ENCODE measurements around the gene UGCG.

Gene UGCG

GRCh38 chr9:111917980-111918379 lies 21.4 kb downstream of the UGCG start:
- no peaks in the 10 kb centered on the region for H3K9me3 ChIP-seq
- no peak for DNase-seq
- no peak overlapping the region for H3K4me3 ChIP-seq (ENCODE audit: low read depth, low read length)
- TF ChIP-seq CTCF (IDR thresholded peaks at IDR 0.05; ENCODE audit: low read depth, low read length) = no peak
- H3K27me3 ChIP-seq = no peaks in the 10 kb centered on the region
- H3K36me3 ChIP-seq = no peaks in the 10 kb centered on the region; the same call in none of the 2 replicates
- H3K4me1 ChIP-seq = peaks cover 8% of the 10 kb centered on the region

- no peak for TF ChIP-seq CTCF (IDR thresholded peaks at IDR 0.05; ENCODE audit: low read depth, low read length)
- Histone ChIP-seq H3K27me3 (no peaks in the 10 kb centered on the region), H3K4me3 (ENCODE audit: low read depth, low read length) (no peak overlapping the region), H3K9me3 (no peaks in the 10 kb centered on the region), H3K4me1 (peaks cover 3% of the 10 kb centered on the region), H3K36me3 (peaks cover 2% of the 10 kb centered on the region)
- DNase-seq = no peak
Observed at GRCh38 chr9:111919875-111920274, 23.3 kb downstream of the UGCG start.

- Histone ChIP-seq H3K4me1 (no peaks in the 10 kb centered on the region), H3K36me3 (peaks cover 2% of the 10 kb centered on the region)
Observed at GRCh38 chr9:111920531-111920930, 23.9 kb downstream of the UGCG start.

GRCh38 chr9:111922324-111923013 lies 25.9 kb downstream of the UGCG start:
- Histone ChIP-seq H3K4me3 (ENCODE audit: low read depth, low read length) (no peak overlapping the region), H3K27me3 (no peaks in the 10 kb centered on the region), H3K9me3 (no peaks in the 10 kb centered on the region), H3K36me3 (peaks cover 2% of the 10 kb centered on the region), H3K4me1 (no peaks in the 10 kb centered on the region)
- no peak for TF ChIP-seq CTCF (IDR thresholded peaks at IDR 0.05; ENCODE audit: low read depth, low read length)
- DNase-seq = no peak

More at GRCh38 chr9:111920531-111920930, 23.9 kb downstream of the UGCG start:
- TF ChIP-seq CTCF (IDR thresholded peaks at IDR 0.05; ENCODE audit: low read depth, low read length) = no peak
- no peaks in the 10 kb centered on the region for H3K27me3 ChIP-seq
- DNase-seq = no peak
- no peaks in the 10 kb centered on the region for H3K9me3 ChIP-seq
- no peak overlapping the region for H3K4me3 ChIP-seq (ENCODE audit: low read depth, low read length)

- Histone ChIP-seq H3K27me3 (no peaks in the 10 kb centered on the region), H3K36me3 (peaks cover 12% of the 10 kb centered on the region), H3K9me3 (no peaks in the 10 kb centered on the region), H3K4me1 (no peaks in the 10 kb centered on the region), H3K4me3 (ENCODE audit: low read depth, low read length) (no peak overlapping the region)
- TF ChIP-seq CTCF (IDR thresholded peaks at IDR 0.05; ENCODE audit: low read depth, low read length) = no peak
- no peak for DNase-seq
Observed at GRCh38 chr9:111924281-111924680, 27.7 kb downstream of the UGCG start.

GRCh38 chr9:111925017-111925770 lies 28.6 kb downstream of the UGCG start:
- DNase-seq = no peak
- H3K9me3 ChIP-seq = no peaks in the 10 kb centered on the region
- no peak for TF ChIP-seq CTCF (IDR thresholded peaks at IDR 0.05; ENCODE audit: low read depth, low read length)
- no peaks in the 10 kb centered on the region for H3K27me3 ChIP-seq
- H3K4me1 ChIP-seq = no peaks in the 10 kb centered on the region
- H3K4me3 ChIP-seq (ENCODE audit: low read depth, low read length) = no peak overlapping the region
- H3K36me3 ChIP-seq = peaks cover 12% of the 10 kb centered on the region
